Mucosa of rectum (tissue), 2 donors: ENCODE measurements around the gene CLEC6A.

Source experiments
- H3K27ac ChIP-seq, 2 donors: one replicate each; pipeline ENCODE4 v1.7.0; 2013; ENCODE audit warnings: inconsistent platforms in 2 of 2, low read depth in 2 of 2, low read length in 2 of 2
- H3K27me3 ChIP-seq, 2 donors: one replicate each; pipeline ENCODE4 v1.7.0; 2013; ENCODE audit warnings: low read length in 2 of 2; ENCODE audit not compliant: control insufficient read depth in 2 of 2, insufficient read depth in 2 of 2
- H3K36me3 ChIP-seq, 2 donors: one replicate each; pipeline ENCODE4 v1.7.0; 2013; ENCODE audit warnings: low read length in 2 of 2; ENCODE audit not compliant: control insufficient read depth in 2 of 2, insufficient read depth in 2 of 2
- H3K4me1 ChIP-seq, 2 donors: one replicate each; pipeline ENCODE4 v1.7.0; 2013; ENCODE audit warnings: low read length in 2 of 2, mild to moderate bottlenecking in 1 of 2; ENCODE audit not compliant: control insufficient read depth in 2 of 2, insufficient read depth in 2 of 2
- H3K4me3 ChIP-seq, 2 donors: one replicate each; pipeline ENCODE4 v1.7.0; 2013; ENCODE audit warnings: low read length in 2 of 2
- H3K9ac ChIP-seq, 2 donors: one replicate each; pipeline ENCODE4 v1.7.0; 2013; ENCODE audit warnings: low read length in 2 of 2, low read depth in 1 of 2, mild to moderate bottlenecking in 1 of 2
- H3K9me3 ChIP-seq, 2 donors: one replicate each; pipeline ENCODE4 v1.7.0; 2013; ENCODE audit warnings: low read length in 2 of 2; ENCODE audit not compliant: control insufficient read depth in 2 of 2
- donor health status: healthy.
- donor health status: Normal muscosa, but diverticular disease.

CLEC6A gene

DNA sequence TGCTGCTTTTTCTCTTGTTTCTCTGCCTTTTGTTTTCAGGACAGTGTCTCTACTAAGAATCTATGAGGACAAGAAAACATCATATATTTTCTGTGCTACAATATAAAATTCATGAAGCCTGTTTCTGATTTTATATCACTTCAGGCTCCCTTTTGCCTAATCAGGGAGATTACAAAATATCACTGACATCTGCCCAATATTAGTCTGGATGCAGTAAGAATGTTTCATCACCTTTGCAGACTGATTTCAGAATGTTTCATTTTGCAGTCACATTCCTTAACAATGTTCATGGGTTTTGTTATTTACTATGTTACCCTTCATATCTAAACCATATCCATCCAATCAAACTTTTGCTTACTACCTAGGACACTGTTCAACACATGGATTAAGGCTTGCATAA, 491 bp upstream of the CLEC6A start:
- Histone ChIP-seq H3K4me3 (no peak overlapping the region), H3K36me3 (no peaks in the 10 kb centered on the region), H3K9me3 (no peaks in the 10 kb centered on the region), H3K9ac (no peak overlapping the region), H3K27me3 (no peaks in the 10 kb centered on the region), H3K4me1 (no peaks in the 10 kb centered on the region), H3K27ac (no peak overlapping the region)

DNA sequence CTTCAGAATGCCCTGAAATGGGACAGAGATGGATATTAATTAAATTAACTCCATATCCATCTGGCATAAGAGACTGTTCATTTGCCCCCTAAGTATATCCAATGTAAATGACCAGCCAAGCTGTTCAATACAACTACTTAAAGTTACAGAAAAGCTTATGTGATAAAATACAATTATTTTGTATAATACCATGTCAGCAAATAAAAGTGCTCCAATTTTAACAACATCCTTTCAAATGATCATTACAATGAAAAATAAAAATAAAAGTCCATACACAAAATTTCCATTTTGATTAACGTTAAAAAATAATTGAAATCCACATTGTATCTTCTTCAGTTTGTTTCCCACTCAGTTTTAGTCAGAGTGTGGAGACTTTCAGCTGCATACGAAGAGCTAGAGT, 5.7 kb downstream of the CLEC6A start:
- Histone ChIP-seq H3K27me3 (no peaks in the 10 kb centered on the region), H3K9me3 (no peaks in the 10 kb centered on the region), H3K4me3 (no peak overlapping the region), H3K4me1 (no peaks in the 10 kb centered on the region), H3K27ac (no peak overlapping the region), H3K9ac (no peak overlapping the region), H3K36me3 (no peaks in the 10 kb centered on the region)

DNA sequence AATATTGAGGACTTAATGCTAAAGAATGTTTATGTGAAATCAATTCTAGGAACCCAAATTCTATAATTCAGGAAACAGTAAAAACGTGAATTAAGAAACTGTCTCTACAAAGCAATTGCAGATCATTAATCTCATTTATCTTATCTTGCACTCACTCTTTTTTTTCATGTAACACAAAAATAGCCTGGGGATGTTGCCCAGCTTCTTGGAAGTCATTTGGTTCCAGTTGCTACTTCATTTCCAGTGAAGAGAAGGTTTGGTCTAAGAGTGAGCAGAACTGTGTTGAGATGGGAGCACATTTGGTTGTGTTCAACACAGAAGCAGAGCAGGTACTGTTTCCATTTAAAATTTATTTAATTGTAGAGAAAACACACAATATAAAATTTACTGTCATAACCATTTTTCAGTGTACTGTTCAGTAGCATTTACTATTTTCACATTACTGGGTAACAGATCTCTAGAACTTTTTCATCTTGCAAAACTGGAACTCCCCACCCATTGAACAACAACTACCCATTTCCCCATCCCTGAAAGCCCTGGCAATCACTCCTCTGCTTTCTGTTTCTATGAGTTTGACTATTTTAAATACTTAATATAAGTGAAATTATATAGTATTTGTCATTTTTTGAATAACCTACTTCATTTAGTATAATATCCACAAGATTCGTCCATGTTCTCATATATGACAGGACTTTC, 9.7 kb downstream of the CLEC6A start:
- no peak overlapping the region for H3K27ac ChIP-seq
- H3K9me3 ChIP-seq = no peaks in the 10 kb centered on the region
- no peak overlapping the region for H3K4me3 ChIP-seq
- H3K36me3 ChIP-seq = no peaks in the 10 kb centered on the region
- no peak overlapping the region for H3K9ac ChIP-seq
- H3K4me1 ChIP-seq = no peaks in the 10 kb centered on the region
- H3K27me3 ChIP-seq = no peaks in the 10 kb centered on the region

DNA sequence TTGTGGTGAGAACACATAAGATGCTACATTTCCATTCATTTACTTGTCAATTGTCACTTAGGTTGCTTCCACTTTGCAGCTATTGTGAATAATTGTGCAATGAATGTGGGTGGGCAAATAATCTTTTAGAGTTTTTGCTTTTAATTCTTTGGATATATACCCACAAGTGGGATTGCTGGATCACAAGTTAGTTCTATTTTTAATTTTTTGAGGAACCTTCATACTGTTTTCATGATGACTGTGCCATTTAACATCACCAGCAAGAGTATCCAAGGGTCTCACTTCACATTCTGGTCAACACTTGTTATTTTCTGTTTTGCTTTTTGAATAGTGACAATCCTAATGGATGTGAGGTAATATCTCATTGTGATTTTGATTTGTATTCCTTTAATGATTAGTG, 10.5 kb downstream of the CLEC6A start:
- H3K27ac ChIP-seq = no peak overlapping the region
- no peaks in the 10 kb centered on the region for H3K4me1 ChIP-seq
- no peak overlapping the region for H3K9ac ChIP-seq
- no peaks in the 10 kb centered on the region for H3K27me3 ChIP-seq
- H3K4me3 ChIP-seq = no peak overlapping the region
- H3K9me3 ChIP-seq = no peaks in the 10 kb centered on the region
- no peaks in the 10 kb centered on the region for H3K36me3 ChIP-seq

DNA sequence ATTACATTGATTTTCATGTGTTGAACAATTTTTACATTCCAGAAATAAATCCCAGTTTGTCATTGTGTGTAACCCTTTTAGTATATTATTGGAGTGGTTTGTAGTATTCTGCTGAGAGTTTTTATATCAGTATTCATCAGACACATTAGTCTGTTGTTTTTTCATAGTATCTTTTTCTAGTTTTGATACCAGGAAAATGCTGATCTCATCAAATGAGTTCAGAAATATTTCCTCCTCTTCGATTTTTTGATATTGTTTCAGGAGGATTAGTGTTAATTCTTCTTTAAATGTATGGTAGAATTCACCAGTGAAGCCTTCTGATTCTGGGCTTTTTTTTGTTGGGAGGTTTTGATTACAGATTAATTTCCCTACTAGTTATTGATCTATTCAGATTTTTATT, 15.3 kb downstream of the CLEC6A start:
- H3K9me3 ChIP-seq = no peaks in the 10 kb centered on the region
- no peak overlapping the region for H3K27ac ChIP-seq
- H3K27me3 ChIP-seq = no peaks in the 10 kb centered on the region
- H3K36me3 ChIP-seq = no peaks in the 10 kb centered on the region
- H3K4me1 ChIP-seq = no peaks in the 10 kb centered on the region
- H3K4me3 ChIP-seq = no peak overlapping the region
- H3K9ac ChIP-seq = no peak overlapping the region

DNA sequence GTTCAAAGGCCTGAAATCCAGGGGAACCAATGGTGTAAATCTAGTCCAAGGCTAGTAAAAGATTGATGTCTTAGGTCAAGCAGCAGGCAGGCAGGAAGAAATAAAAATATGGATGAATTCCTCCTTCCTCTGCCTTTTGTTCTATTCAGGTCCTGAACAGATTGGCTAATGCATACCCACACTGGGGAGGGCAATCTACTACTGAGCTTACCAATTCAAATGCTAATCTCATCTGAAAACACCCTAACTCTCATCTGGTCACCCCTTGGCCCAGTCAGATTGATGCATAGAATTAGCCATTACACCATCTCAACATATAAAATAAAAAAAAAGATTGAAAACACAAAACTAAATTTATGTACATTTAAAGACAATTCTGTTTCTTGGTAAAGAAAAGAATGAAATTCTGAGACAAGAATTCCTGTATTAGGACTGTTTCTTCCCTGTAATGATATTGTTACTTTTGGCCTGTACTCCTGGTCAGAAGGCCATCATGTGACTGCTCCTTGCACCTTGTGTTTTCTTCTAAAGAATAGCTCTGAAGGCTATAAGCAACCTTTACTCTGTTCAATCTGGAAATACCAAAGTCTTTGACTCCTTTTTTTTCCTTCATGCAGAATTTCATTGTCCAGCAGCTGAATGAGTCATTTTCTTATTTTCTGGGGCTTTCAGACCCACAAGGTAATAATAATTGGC, 19.9 kb downstream of the CLEC6A start:
- Histone ChIP-seq H3K9me3 (no peaks in the 10 kb centered on the region), H3K4me3 (no peak overlapping the region), H3K36me3 (no peaks in the 10 kb centered on the region), H3K9ac (no peak overlapping the region), H3K4me1 (no peaks in the 10 kb centered on the region), H3K27ac (no peak overlapping the region), H3K27me3 (no peaks in the 10 kb centered on the region)

DNA sequence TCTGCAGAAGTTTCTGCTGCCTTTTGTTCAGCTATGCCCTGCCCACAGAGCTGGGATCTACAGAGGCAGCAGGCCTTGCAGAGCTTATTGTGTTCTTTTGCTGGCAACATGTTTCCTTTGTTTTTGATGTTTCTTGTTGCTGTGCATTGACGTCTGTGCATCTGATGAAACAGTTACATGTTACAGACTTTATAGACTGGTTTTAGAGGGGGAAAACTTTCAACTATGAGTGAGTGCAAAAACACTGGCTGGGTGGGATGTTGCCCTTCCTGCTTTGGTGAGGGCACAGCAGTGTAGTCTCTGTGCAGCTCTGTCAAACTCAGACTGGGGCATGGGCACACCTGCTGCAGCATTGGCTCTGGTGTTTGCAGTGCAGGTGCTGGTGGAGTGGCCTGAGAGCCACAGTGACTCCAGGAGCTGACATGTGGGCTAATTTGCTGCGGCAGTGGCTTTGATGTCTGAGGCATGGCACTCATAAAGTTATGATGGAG, 26.9 kb downstream of the CLEC6A start:
- H3K27me3 ChIP-seq = no peaks in the 10 kb centered on the region
- H3K4me1 ChIP-seq = no peaks in the 10 kb centered on the region
- no peaks in the 10 kb centered on the region for H3K36me3 ChIP-seq
- H3K4me3 ChIP-seq = no peak overlapping the region
- no peak overlapping the region for H3K27ac ChIP-seq
- H3K9me3 ChIP-seq = no peaks in the 10 kb centered on the region
- no peak overlapping the region for H3K9ac ChIP-seq

DNA sequence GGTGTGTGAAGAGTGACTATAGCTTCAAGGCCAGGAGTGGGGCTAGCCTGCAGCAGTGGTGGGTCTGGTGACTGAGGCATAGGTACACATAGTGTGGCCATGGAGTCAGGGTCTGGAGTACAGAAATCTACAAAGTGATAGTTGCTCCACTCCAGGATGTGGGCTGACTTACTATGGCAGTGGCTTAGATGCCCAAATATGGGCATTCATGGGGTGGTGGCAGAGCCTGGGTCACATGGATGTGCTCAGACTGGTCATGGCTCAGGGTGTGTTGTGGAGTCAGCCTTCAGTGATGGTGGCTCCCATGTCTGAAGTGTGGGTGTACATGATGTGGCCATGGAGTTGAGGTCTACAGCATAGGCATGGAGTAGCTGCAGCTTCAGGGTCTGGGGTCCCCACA, 27.3 kb downstream of the CLEC6A start:
- Histone ChIP-seq H3K27me3 (no peaks in the 10 kb centered on the region), H3K4me3 (no peak overlapping the region), H3K9me3 (no peaks in the 10 kb centered on the region), H3K27ac (no peak overlapping the region), H3K36me3 (no peaks in the 10 kb centered on the region), H3K4me1 (no peaks in the 10 kb centered on the region), H3K9ac (no peak overlapping the region)

DNA sequence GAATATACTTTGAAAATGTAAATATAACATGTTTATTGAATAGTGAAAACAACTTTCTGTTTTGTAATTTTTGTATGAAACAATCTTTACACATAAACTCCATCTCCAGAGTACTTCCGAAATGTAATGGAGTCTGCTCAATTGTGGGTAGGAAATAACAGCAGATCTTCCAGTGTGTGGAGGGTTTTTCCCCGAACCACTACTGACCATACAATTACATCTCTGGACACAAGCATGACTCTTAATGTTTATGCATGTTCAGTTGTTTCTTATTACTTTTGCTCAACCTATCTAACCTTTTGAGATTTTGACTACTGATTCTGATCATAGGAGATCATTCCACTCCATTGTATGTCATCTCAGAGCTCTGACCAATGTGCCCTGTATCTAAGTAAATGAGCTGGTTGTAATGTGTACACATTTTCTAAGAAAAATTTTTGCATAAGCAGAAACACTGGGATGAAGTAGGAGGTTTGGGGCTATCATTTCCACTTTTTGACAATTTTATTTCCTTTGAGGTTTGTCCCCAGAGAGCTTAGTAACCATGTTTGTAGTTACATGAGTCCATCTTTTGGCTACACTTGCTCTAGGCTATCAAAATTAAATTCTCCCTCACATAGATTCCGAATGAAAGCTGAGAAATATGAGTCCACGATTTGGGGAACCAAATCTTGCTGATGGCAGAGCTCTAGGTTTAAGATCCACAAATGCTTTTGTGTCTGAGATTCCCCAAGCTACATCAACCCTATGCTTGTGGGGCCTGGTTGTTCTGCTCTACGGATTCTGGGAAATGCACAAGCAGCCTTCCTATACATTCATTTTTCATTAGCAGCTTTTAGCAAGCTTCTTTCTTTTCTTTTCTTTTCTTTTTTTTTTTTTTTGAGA, 36.1 kb downstream of the CLEC6A start:
- H3K4me3 ChIP-seq = no peak overlapping the region
- no peaks in the 10 kb centered on the region for H3K9me3 ChIP-seq
- H3K4me1 ChIP-seq = no peaks in the 10 kb centered on the region
- H3K36me3 ChIP-seq = no peaks in the 10 kb centered on the region
- no peak overlapping the region for H3K27ac ChIP-seq
- H3K27me3 ChIP-seq = no peaks in the 10 kb centered on the region
- no peak overlapping the region for H3K9ac ChIP-seq

DNA sequence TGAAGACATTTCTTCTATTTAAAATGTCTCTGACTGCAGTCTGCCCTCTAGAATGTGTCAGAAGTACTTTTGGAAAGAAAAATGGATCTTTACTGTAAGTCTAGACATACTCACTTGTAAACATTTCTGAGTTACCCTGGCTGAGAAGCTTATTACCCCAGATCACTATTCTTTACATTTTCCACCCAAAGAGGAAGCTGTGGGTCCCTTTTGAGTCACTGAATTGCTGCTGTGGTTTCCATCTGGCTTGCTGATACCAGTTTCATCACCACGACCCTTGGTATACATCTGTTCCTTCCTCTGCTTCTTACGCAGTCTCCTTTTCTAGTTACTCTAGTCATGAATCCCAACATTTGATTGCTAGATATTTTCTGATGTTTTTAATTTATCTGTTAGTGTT, 37.3 kb downstream of the CLEC6A start:
- Histone ChIP-seq H3K27me3 (no peaks in the 10 kb centered on the region), H3K27ac (no peak overlapping the region), H3K9me3 (no peaks in the 10 kb centered on the region), H3K4me3 (no peak overlapping the region), H3K9ac (no peak overlapping the region), H3K36me3 (no peaks in the 10 kb centered on the region), H3K4me1 (no peaks in the 10 kb centered on the region)
